Caco-2 (cell line): ENCODE measurements around the gene SCN1A. TPM values are rescaled to one million over a fixed set of nuclear protein-coding genes. Genes with fewer than 3 reads are reported as not detected.

Source experiments
- BruUV-seq: library from RNA; stranded (reverse); fragments of 400-500 nt; replicated peaks from 2 replicates; lab custom pipeline; 2021; lab: Mats Ljungman, UMichigan
- CTCF ChIA-PET: fragments of 300-600 bp; sonication (Branson Sonifier 250); formaldehyde crosslinking; loops from one replicate; lab custom pipeline; 2022; ENCODE audit warnings: antibody characterized with exemption; lab: Charles Lee
- POLR2A ChIA-PET: fragments of 300-600 bp; sonication (Branson Sonifier 250); formaldehyde crosslinking; loops from one replicate; lab custom pipeline; 2022; ENCODE audit warnings: antibody characterized with exemption; lab: Charles Lee
- DNase-seq, 2 experiments: peaks; one replicate each; pipeline versions ENCODE4 v3.0.0 to v3.0.0-alpha.2; 2020 to 2022
- H3K27me3 ChIP-seq: replicated peaks from 2 replicates; pipeline ENCODE4 v1.6.0; 2011; ENCODE audit warnings: low read length; ENCODE audit not compliant: control insufficient read depth, insufficient read depth
- H3K36me3 ChIP-seq: 2 replicates; pipeline ENCODE4 v1.5.1; 2011; ENCODE audit warnings: low read length; ENCODE audit not compliant: control insufficient read depth, insufficient read depth
- H3K4me1 ChIP-seq: fragments of 250-450 bp; sonication (Bioruptor Pico); 2 replicates; pipeline ENCODE4 v1.5.1; 2020; ENCODE audit warnings: mild to moderate bottlenecking
- H3K4me3 ChIP-seq: 2 replicates; pipeline ENCODE4 v1.5.1; 2011; ENCODE audit warnings: low read depth, mild to moderate bottlenecking, control low read depth, low read length
- H3K9me3 ChIP-seq: fragments of 250-450 bp; sonication (Bioruptor Pico); 2 replicates; pipeline ENCODE4 v1.5.1; 2020; ENCODE audit warnings: mild to moderate bottlenecking, moderate library complexity
- H3K27ac Mint-ChIP-seq: one replicate; pipeline ENCODE4 v1.8.0; 2022; ENCODE audit warnings: mixed read lengths; ENCODE audit not compliant: unreplicated experiment
- H3K27me3 Mint-ChIP-seq: one replicate; pipeline ENCODE4 v1.8.0; 2022; ENCODE audit warnings: mixed read lengths; ENCODE audit not compliant: insufficient read depth, unreplicated experiment
- H3K36me3 Mint-ChIP-seq: one replicate; pipeline ENCODE4 v1.8.0; 2022; ENCODE audit warnings: mild to moderate bottlenecking, mixed read lengths; ENCODE audit not compliant: insufficient read depth, unreplicated experiment
- H3K4me1 Mint-ChIP-seq: one replicate; pipeline ENCODE4 v1.8.0; 2022; ENCODE audit warnings: low read depth, mixed read lengths; ENCODE audit not compliant: unreplicated experiment
- H3K4me3 Mint-ChIP-seq: one replicate; pipeline ENCODE4 v1.8.0; 2022; ENCODE audit warnings: mild to moderate bottlenecking, moderate library complexity, mixed read lengths; ENCODE audit not compliant: unreplicated experiment
- H3K9me3 Mint-ChIP-seq: one replicate; pipeline ENCODE4 v1.8.0; 2022; ENCODE audit warnings: mixed read lengths; ENCODE audit not compliant: unreplicated experiment
- CTCF ChIP-seq, 2 experiments: fragments of 200-600 bp in 1 of 2; IDR thresholded peaks; 1 replicate in 1 of 2; 2 replicates in 1 of 2; pipeline versions ENCODE4 v1.5.1 to v1.8.0; 2011 to 2022; ENCODE audit warnings: antibody characterized with exemption in 1 of 2, control low read depth in 1 of 2, inconsistent platforms in 1 of 2, low read depth in 1 of 2, low read length in 1 of 2, mild to moderate bottlenecking in 1 of 2, moderate library complexity in 1 of 2; ENCODE audit not compliant: insufficient read depth in 1 of 2, severe bottlenecking in 1 of 2, unreplicated experiment in 1 of 2
- intact Hi-C: fragments of 100-400 bp; cut with micrococcal nuclease; formaldehyde crosslinking; loops from one replicate; pipeline ENCODE4 v1.10.0; 2022; ENCODE audit not compliant: unreplicated experiment
- total RNA-seq: library from RNA; stranded (reverse); gene quantifications from 2 replicates; pipeline ENCODE4 v1.2.3, GENCODE V29; 2022

The SCN1A gene
- total RNA-seq, 1 experiment from 2014 or later: not detected

- H3K4me1 Mint-ChIP-seq: peaks cover 13% of the 10 kb centered on the region
These were observed 27.8 kb upstream of the SCN1A start for GRCh38 chr2:166155589-166155988.

GRCh38 chr2:166154685-166155338 is 27.0 kb upstream of the SCN1A start:
- CTCF ChIA-PET: interaction anchor here (0.7 kb wide), 1 partner anchor 162 kb away, joined by 3 read pairs; no protein-coding TSS in a partner anchor
- no peaks in the 10 kb centered on the region for H3K36me3 ChIP-seq
- H3K4me3 ChIP-seq: no peak overlapping the region
- intact Hi-C loops: no loop called here
- POLR2A ChIA-PET: no interaction called here
- no peaks in the 10 kb centered on the region for H3K9me3 Mint-ChIP-seq
- no peaks in the 10 kb centered on the region for H3K27me3 ChIP-seq
- TF ChIP-seq CTCF (IDR thresholded peaks at IDR 0.05; ENCODE audit: insufficient read depth in 1 of 2, low read depth in 1 of 2, low read length in 1 of 2, severe bottlenecking in 1 of 2, unreplicated experiment in 1 of 2): no peak
- no peak overlapping the region for H3K27ac Mint-ChIP-seq
- H3K4me3 Mint-ChIP-seq: no peak overlapping the region
- peak in 1 of 2 experiments; percentile 10 for DNase-seq
- H3K9me3 ChIP-seq: no peaks in the 10 kb centered on the region
- H3K4me1 ChIP-seq: no peaks in the 10 kb centered on the region; the same call in 1 of the 2 replicates
- no peaks in the 10 kb centered on the region for H3K36me3 Mint-ChIP-seq
- H3K27me3 Mint-ChIP-seq: no peaks in the 10 kb centered on the region
- BruUV-seq: no TSS peak
- peaks cover 13% of the 10 kb centered on the region for H3K4me1 Mint-ChIP-seq

More at GRCh38 chr2:166155589-166155988, 27.8 kb upstream of the SCN1A start:
- no TSS peak for BruUV-seq
- Histone ChIP-seq H3K4me3 (no peak overlapping the region), H3K27me3 (no peaks in the 10 kb centered on the region), H3K36me3 (no peaks in the 10 kb centered on the region), H3K4me1 (no peaks in the 10 kb centered on the region; the same call in 1 of the 2 replicates), H3K9me3 (no peaks in the 10 kb centered on the region)
- Mint-ChIP-seq H3K9me3 (no peaks in the 10 kb centered on the region), H3K27ac (no peak overlapping the region), H3K36me3 (no peaks in the 10 kb centered on the region), H3K27me3 (no peaks in the 10 kb centered on the region), H3K4me3 (no peak overlapping the region)
- CTCF ChIA-PET: no interaction called here
- no peak for TF ChIP-seq CTCF (IDR thresholded peaks at IDR 0.05; ENCODE audit: insufficient read depth in 1 of 2, low read depth in 1 of 2, low read length in 1 of 2, severe bottlenecking in 1 of 2, unreplicated experiment in 1 of 2)
- intact Hi-C loops: no loop called here
- DNase-seq: no peak
- POLR2A ChIA-PET: no interaction called here

- Mint-ChIP-seq H3K27ac (no peak overlapping the region), H3K9me3 (no peaks in the 10 kb centered on the region), H3K36me3 (no peaks in the 10 kb centered on the region), H3K27me3 (peaks cover 3% of the 10 kb centered on the region), H3K4me1 (peaks cover 13% of the 10 kb centered on the region), H3K4me3 (no peak overlapping the region)
- intact Hi-C loops: no loop called here
- Histone ChIP-seq H3K4me3 (no peak overlapping the region), H3K4me1 (no peaks in the 10 kb centered on the region; the same call in 1 of the 2 replicates), H3K36me3 (no peaks in the 10 kb centered on the region), H3K27me3 (no peaks in the 10 kb centered on the region), H3K9me3 (no peaks in the 10 kb centered on the region)
- no peak for TF ChIP-seq CTCF (IDR thresholded peaks at IDR 0.05; ENCODE audit: insufficient read depth in 1 of 2, low read depth in 1 of 2, low read length in 1 of 2, severe bottlenecking in 1 of 2, unreplicated experiment in 1 of 2)
- ChIA-PET CTCF (no interaction called here), POLR2A (no interaction called here)
- no peak for DNase-seq
- BruUV-seq: no TSS peak
These were observed 24.2 kb upstream of the SCN1A start for GRCh38 chr2:166152064-166152463.
